KOPT-K1 (cell line): ENCODE results near the gene ZFHX2.

Experiments used
- H3K27ac ChIP-seq: fragments of 200-600 bp; sonication (generic); 2 replicates; pipeline ENCODE4 v1.5.1; 2016; ENCODE audit warnings: antibody characterized with exemption, mild to moderate bottlenecking, low read depth, low read length; ENCODE audit not compliant: poor library complexity, severe bottlenecking
- H3K36me3 ChIP-seq: fragments of 200-600 bp; sonication (generic); 2 replicates; pipeline ENCODE4 v1.5.1; 2017; ENCODE audit warnings: antibody characterized with exemption, mild to moderate bottlenecking, low read length, moderate library complexity; ENCODE audit not compliant: insufficient read depth
- H3K9me3 ChIP-seq: fragments of 200-600 bp; sonication (generic); 2 replicates; pipeline ENCODE4 v1.5.1; 2017; ENCODE audit warnings: antibody characterized with exemption, low read length, mild to moderate bottlenecking; ENCODE audit not compliant: insufficient read depth, poor library complexity, severe bottlenecking

The ZFHX2 gene

DNA sequence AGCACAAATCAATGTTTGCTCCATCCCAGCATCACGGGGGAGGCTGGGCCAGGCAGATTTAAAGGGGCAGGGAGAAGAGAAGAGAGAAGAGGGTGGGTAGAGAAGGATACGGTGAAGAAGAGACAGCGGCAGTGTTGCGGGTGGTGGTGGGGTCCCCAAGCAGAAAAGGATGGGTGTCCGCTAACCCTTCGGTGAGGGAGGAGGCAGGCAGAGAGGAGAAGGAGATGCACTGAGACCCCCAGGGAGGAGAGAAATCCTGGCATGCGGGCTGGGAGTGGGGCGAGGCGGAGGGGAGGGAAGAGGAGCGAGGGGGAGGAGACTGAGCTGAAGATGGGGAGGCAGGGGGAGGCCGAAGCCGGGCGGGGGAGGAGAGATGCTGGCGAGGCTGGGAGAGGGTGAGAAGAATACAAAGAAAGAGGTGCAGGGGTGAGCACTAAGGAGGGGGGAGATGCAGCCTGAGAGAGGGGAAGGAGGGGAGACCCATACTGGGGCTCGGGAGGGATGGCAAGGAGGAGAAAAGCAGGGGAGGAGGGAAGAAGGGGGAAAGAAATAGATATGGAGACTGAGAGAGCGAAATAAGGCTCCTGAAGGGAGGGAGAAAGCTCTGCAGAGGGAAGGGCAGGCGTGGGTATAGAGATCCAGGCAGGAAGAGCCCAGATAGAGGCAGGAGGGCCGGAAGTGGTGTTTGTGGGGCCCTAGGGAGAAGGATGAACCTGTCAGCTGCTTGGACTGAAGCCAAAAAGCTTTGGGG is 27.2 kb upstream of the ZFHX2 start, which contains the start of gene JPH4:
TSS of gene JPH4 (minus strand) at position 231 of the 751 bp plus-strand sequence. CDS start 1,337 bp downstream, outside the sequence.
- Histone ChIP-seq H3K27ac (no peak within 1 kb of the TSS), H3K9me3 (no peaks in the 10 kb centered on the region), H3K36me3 (no peaks in the 10 kb centered on the region)

DNA sequence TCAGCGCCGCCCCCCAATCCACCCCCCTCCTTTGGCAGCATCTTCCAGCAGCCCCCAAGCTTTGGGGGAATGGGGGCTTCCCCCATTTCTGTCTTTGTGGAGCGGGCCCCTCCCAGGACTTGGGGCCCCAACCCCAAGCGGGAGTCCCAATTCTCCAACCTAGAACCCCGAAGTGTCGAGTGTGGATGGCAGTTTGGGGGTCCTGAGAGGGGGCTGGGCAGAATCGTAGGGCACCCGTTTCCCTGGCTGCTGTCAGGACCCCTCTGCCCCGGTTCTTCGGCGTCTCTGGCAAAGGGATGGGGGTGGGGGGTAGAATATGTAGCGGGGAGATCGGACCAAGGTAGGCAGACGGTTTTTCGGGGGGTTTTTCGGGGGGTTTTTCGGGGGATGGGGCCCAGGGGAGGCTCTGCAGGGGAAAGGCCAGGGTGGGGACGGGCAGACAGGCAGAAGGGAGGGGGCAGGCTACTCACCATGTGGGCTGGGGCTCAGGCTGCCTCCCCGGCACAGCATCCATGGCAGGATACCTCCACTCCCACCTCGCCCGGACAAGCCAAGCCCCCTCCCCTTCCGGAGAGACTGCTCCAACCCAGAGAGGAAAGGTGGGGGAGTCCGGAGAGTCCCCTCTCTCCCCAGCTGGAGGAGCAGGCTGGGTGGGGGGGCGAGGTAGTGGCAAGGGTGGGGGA is 26.3 kb upstream of the ZFHX2 start:
- Histone ChIP-seq H3K27ac (no peak overlapping the region), H3K36me3 (no peaks in the 10 kb centered on the region), H3K9me3 (no peaks in the 10 kb centered on the region)

DNA sequence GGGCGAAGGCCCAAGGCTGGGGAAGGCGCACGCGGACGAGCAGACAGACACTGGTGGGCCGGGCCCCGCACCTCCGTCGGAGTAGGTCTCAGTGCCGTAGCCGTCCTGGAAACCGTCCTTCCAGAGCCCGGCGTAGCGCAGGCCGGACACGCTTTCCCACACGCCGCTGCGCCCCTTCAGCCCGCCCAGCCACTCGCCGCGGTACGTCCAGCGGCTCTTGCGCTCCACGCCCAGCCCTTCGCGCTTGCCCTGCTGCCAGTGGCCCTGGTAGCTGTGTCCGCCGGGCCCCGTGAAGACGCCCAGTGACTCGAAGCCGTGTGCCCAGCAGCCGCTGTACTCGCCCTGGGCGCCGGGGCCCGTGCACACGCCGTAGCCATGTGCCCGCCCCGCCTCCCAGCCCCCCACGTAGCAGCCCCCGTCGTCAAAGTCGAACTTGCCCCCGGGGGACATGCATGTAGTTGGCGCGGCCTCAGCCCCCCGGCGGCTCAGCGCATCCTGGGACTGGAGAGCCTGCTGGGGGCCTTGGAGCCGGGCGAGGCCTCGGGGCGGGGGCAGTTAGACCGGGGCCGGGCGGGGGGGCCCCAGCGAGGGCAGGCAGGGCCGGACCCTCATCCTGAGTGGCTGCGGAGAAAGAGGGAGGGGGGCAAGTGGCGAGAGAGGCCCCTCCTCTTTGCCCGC is 25.6 kb upstream of the ZFHX2 start:
- no peak overlapping the region for H3K27ac ChIP-seq
- no peaks in the 10 kb centered on the region for H3K36me3 ChIP-seq
- no peaks in the 10 kb centered on the region for H3K9me3 ChIP-seq

DNA sequence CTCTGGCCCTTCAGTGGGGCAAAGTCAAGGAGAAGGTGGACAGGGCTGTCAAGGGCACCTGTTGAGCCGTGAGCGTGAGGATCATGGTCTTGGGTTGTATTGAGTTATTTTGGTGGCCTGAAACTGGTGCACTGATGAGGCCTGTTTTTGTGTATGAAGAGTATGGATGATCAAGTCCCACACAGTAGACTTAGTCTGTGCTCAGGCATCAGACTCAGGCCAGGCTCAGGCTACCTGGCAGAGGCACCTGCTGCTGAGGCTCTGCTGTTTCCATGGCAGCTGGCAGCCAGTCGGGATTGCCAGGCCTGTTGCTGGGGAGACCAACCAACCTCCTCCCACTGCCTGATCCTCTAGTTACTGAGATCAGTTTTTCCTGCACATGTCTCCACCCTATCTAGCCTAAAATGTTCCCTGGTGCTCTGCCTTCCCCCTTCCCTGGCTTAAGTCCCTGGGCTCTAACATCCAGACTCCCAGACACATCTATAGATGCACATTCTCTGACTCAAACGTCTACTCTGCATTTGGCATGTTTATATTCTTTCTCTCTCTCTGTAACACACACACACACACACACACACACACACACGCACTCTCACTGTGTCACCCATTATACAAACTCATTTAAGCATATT is 21.9 kb upstream of the ZFHX2 start:
- H3K36me3 ChIP-seq = no peaks in the 10 kb centered on the region
- H3K9me3 ChIP-seq = no peaks in the 10 kb centered on the region
- no peak overlapping the region for H3K27ac ChIP-seq

DNA sequence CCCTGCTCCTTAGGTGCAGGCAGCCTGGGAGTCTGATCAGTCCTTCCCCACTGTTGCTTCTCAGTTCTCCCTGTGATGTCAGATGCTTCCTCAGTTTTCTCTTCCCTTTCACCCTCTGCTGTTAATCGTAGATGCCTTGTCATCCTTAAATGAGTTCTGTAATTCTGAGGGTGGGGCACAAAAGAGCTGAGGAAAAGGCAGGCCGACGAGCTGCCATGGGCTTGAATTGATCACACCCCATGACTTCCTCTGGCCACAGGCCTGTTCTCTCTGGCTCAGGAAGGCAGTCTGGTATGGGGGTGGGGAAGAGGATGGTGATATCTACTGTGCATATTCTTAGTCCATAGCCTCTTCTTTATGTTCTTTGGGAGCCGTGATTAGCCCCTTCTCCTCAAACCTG is 21.3 kb upstream of the ZFHX2 start:
- H3K36me3 ChIP-seq = no peaks in the 10 kb centered on the region
- no peak overlapping the region for H3K27ac ChIP-seq
- H3K9me3 ChIP-seq = no peaks in the 10 kb centered on the region

DNA sequence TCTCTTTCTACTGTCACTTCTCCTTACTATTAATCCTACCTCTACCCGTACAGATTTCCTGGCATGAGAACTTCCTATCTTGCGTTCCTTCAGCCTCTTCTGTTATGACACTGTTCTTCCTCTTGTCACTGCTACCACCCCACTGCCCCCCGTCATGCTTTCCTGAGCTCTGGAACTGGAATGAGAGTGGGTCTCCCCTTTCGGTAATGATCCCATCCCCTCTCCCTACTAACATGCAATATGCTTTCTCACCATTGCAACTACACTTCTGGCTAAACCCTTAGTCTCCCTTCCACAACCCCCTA is 20.9 kb upstream of the ZFHX2 start:
- H3K9me3 ChIP-seq = no peaks in the 10 kb centered on the region
- H3K36me3 ChIP-seq = no peaks in the 10 kb centered on the region
- H3K27ac ChIP-seq = no peak overlapping the region

DNA sequence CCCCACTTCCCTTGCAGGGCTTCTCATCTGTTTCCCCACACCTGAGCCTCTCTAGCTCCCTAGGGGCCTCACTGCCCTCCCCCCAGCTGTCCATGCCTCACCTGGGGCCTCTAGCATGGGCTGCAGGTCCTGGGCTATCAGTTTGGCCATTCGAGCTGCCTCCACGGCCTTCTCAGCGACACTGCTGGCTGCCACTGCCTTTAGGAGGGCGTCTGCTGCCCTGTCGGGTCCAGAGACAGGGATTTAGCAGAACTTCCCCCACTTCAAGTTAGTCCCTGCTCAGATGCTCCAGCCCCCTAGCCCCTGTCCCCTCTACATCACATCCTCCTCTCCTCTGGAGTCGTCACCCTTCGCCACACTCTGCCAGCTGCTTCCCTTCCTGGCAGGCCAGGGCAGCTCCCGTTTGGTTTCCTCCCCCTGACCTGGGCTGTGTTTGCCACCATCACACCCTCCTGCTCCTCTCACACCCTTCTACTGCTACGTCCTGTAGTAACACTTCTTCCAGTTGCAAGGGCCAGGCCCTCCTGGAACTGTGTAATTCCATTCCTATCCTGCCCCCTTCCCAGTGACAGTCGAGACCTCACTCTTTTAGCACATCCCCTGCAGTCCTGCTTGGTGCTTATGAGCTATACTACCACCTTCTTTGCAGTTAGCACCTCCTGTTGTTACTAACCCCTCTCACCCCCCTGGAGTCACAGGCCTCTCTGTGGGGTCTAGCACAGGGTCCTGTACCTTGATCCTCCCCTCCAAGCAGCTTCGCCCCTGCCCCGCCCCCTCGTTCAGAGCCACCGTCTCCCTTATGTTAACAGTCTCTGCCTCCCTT is 20.3 kb upstream of the ZFHX2 start:
- no peaks in the 10 kb centered on the region for H3K9me3 ChIP-seq
- H3K36me3 ChIP-seq = no peaks in the 10 kb centered on the region
- H3K27ac ChIP-seq = no peak overlapping the region

DNA sequence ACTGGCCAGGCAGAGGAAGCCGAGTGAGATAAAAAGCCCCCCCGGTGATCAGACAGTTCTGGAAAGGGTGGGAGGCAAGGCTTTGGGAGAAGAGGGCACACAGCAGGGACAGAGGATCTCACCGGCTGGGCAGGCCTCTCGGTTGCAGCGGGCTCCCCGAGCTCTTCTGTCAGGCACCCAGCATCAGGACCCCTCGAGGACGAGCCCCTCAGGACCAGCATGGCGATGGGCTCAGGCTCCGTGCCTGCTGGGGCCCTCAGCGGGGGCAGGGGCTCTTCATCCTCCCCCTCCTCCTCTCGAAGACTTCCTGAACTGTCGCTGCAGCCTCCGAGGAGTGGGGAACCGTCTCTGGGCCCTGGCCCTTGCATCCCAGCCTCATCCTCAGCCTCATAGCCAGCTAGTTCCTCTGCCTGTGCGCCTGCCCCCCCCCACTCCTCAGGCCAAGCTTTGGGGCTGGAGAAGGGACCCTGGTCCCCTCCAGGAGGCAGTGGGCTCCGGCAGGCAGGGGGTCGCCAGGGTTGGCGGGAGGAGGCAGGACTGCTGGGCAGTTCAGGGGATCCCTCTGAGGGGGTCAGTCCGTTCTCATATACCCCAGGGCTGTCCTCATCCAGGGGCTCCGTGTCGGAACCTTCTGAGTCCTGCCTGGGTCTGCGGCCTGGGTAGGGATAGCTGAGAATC is 19.4 kb upstream of the ZFHX2 start:
- peaks cover 6% of the 10 kb centered on the region for H3K36me3 ChIP-seq
- H3K27ac ChIP-seq = no peak overlapping the region
- H3K9me3 ChIP-seq = no peaks in the 10 kb centered on the region

DNA sequence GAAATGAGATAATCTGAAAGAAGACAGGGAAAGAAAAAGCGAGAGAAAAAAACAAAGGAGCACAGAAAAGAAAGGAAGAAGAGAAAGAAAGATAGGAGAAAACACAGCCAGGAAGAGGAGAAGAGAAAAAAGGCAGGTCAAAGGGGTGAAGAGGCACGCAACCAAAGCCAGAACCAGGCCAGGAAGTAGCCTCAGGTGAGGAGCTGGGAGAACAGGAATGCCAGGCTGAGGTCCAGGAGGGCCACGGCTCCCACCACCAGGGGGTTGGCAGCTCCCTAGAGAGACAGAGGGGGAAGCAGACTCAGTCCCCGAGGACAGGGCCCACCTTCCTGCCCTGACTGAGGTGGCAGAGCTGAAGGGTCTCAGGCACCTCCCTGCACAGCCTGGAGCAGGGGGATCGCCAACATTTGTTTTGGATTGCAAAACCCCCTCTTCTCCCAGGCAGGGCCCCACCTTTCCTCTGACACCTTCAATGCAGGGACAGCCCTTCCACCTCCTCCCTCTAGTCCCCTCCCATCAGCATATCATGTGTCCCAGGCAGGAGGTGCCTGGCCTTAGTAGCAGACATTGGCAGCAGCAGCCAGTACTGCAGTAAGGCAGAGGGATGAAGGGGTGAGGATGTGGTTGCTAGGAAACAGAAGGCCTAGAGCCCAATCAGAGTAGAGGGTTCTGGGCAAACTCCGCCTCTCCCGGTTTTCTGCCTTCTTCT is 18.0 kb upstream of the ZFHX2 start:
- Histone ChIP-seq H3K36me3 (peaks cover 19% of the 10 kb centered on the region), H3K27ac (no peak overlapping the region), H3K9me3 (no peaks in the 10 kb centered on the region)

DNA sequence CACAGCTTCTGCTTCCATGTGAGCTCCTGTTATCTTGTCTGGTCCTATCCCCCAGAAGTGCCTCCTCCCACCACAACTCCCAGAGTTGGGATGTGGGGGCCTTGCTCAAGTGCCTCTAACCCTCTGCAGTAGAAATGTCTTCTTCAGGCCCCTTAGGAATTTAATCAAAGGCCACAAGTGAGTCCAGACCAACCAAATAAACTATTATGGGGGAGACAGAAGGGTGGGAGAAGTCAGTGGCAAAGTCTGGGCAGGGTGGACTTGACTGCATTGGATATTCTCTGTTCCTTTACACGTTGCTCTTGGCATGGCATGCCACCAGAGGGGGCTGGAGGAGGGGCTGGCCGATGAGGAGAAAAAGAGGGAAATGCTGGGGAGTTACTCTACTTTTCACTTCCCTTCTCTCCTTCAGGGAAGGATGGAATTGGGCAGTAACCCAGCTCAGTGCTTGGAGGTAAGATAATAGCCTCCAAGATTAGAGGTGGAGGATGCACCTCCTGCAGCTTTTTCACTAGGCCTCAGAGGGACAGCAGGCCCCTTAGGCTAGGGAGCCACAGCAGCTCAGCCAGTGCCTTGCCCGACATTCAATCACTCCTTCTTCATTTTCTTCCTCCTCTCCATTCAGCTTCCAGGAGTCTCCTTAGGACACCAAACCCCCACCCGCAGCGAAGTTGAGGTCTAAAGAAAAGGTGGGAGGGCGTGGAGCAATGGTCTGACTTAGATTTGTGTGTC is 17.2 kb upstream of the ZFHX2 start:
- Histone ChIP-seq H3K9me3 (no peaks in the 10 kb centered on the region), H3K27ac (peak overlapping the region; percentile 70), H3K36me3 (peaks cover 28% of the 10 kb centered on the region)

DNA sequence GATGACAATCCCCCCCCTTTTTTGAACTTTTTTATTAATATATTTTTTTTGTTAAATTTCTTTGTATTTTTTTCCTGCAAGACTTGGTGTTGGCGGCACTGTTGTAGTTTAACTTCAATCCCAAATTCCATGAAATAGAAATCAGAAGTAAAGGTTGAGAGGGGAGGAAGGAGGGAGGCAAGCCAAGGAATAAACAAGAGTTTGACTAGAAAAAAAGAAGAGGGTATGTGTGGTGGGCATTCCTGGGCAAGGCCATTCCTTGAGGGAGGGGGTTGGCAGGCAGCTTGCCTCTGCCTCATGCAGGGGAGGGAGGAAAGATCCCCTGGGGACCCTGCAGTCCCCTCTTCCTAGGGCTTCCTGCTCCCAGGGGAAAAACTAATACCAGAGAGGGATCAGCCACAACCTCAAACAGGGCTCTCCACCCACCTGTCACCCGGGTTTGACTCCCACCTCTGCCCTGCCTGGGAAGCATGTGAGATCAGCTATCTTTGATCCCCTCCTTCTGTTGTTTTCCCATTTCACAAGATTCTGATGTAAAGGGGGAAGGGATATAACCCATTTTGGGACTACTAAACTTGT is 16.5 kb upstream of the ZFHX2 start:
- H3K27ac ChIP-seq = peak overlapping the region; percentile 70

DNA sequence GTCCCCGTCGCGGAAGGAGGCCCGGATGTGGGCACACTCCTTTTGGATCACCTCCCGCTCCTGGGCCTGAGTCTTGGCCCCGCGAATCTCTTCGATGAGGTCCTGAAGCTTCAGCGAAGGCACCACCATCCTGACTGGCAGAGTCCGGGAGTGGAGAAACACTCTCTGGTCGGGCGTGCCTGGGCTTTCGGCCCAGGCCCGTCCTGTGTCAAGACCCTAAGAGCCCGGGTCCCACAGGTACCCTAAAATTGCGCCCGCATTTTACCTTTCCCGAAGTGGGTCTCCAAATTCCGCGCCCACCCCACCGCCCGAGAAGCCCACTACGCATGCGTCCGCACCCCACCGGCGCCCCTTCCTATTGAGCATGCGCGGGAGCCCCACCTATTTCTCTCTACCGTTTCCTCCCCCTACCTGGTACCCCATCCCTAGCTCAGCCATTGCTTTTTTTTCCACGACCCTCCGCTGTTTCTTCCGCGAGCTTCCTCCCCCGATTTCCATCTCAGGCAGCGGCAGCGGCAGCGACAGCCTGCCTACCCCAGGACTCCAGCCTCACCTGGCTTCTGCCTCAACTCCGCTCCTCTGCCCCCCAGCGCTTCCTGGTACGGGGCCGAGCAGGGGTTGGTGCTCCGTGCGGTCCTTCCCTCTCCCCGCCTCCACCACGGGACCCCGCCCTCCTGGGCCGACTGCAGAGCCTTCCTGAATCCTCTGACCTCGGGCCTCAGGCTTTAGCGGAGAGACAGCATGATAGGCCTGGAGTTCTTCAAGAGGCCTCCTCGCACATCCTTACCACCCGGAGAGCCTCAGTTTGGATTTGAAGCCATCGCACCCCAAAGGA is 15.8 kb upstream of the ZFHX2 start, which contains the start of gene AP1G2:
TSS of gene AP1G2 (minus strand) at position 606 of the 835 bp plus-strand sequence. CDS start at position 129, 477 bp downstream.
- peaks cover 41% of the 10 kb centered on the region for H3K36me3 ChIP-seq
- H3K9me3 ChIP-seq = no peaks in the 10 kb centered on the region
- H3K27ac ChIP-seq = peak within 1 kb of the TSS; percentile 70

More for the DNA sequence above, 16.5 kb upstream of the ZFHX2 start:
- Histone ChIP-seq H3K36me3 (peaks cover 34% of the 10 kb centered on the region), H3K9me3 (no peaks in the 10 kb centered on the region)
